Right forelimb (tissue), 1 donor: Measurements from ENCODE around the gene TOMM6.
"Not testable (repeated sequence)": the region's sequence is repeated elsewhere in the genome, so short reads cannot be mapped to it uniquely, and the experiment has no call there.

Source experiments
- DNase-seq: peaks from one replicate; pipeline ENCODE4 v3.0.0-alpha.2; 2018

Gene TOMM6

GRCh38 chr6:41766043-41766664 lies 21.3 kb upstream of the TOMM6 start:
- DNase-seq, result not testable (repeated sequence)

- no peak for DNase-seq
Observed at GRCh38 chr6:41767112-41767833, 20.2 kb upstream of the TOMM6 start.

- DNase-seq, result no peak
Observed at GRCh38 chr6:41768545-41769308, 18.8 kb upstream of the TOMM6 start.

GRCh38 chr6:41769376-41769775 lies 18.1 kb upstream of the TOMM6 start:
- no peak for DNase-seq

- no peak for DNase-seq
Observed at GRCh38 chr6:41770381-41771057, 17.0 kb upstream of the TOMM6 start.

- no peak for DNase-seq
Observed at GRCh38 chr6:41771058-41771983, 16.2 kb upstream of the TOMM6 start.

- no peak for DNase-seq
Observed at GRCh38 chr6:41774841-41775240, 12.7 kb upstream of the TOMM6 start.

GRCh38 chr6:41775293-41775882 lies 12.1 kb upstream of the TOMM6 start:
- no peak for DNase-seq

GRCh38 chr6:41777551-41778285 lies 9.8 kb upstream of the TOMM6 start:
- no peak for DNase-seq

- no peak for DNase-seq
Observed at GRCh38 chr6:41778895-41779294, 8.6 kb upstream of the TOMM6 start.

- DNase-seq, result no peak
Observed at GRCh38 chr6:41779336-41779735, 8.2 kb upstream of the TOMM6 start.

GRCh38 chr6:41779788-41780550 lies 7.5 kb upstream of the TOMM6 start, which contains the start of gene FRS3:
Gene FRS3 (minus strand): TSS chr6:41779900. CDS start chr6:41776987, 2,913 bp downstream.
- DNase-seq, result peak; percentile 99

- no peak for DNase-seq
Observed at GRCh38 chr6:41780551-41781365, 6.7 kb upstream of the TOMM6 start, which contains the start of gene PRICKLE4. Gene PRICKLE4 (plus strand): TSS chr6:41780782. CDS start chr6:41783474, 2,692 bp downstream.

GRCh38 chr6:41781366-41781730 lies 6.1 kb upstream of the TOMM6 start:
- DNase-seq, result no peak

- DNase-seq, result no peak
Observed at GRCh38 chr6:41783106-41783780, 4.3 kb upstream of the TOMM6 start.

- no peak for DNase-seq
Observed at GRCh38 chr6:41784581-41785171, 2.8 kb upstream of the TOMM6 start.

- DNase-seq, result no peak
Observed at GRCh38 chr6:41785254-41785653, 2.2 kb upstream of the TOMM6 start.
